SIG-M5 treated with dmso at 0.1 percent for 504 hours (cell line): Measurements from ENCODE around the gene SOX18.

Source experiments
- DNase-seq: peaks from one replicate; lab custom pipeline; 2025; ENCODE audit not compliant: unreplicated experiment; lab: John Stamatoyannopoulos, UW

SOX18 gene

DNA sequence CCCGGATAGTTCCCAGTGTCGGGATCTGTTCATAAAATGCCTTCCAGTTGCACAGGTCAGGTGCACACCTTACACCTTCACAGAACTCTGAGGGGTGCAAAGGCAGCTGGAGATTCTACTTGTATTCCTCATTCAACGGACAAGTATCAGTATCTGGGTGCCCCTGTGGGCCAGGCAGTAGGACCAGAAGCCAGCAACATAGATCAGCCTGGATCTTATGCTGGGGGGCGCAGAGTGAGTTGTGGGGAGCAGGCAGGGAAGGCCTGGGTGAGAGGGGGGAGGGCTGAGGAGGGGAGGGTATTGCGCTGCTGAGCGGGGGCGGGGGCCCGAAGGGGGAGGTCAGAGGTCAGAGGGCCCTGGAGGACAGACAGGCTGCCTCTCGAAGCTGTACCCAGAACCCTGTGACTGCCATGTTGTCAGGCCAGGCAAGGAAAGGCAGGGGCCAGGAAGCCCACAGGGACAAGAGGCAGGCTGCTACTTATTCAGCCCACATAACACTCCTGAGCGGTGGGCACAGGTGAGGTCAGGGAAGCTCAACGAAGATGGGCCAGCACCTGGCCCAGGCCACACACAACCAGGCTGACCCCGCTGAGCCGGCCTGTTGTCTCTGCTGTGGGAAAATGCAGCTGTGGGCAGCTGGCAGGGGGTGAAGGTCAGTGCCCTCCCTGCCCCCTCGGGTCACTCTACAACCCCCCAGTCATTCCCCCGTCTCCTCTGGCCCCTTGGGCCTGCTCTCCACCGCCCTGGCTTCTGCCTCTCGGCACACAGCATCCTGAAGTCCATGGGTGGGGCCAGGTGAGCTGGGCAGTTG is 31.6 kb upstream of the SOX18 start:
- DNase-seq: no peak

DNA sequence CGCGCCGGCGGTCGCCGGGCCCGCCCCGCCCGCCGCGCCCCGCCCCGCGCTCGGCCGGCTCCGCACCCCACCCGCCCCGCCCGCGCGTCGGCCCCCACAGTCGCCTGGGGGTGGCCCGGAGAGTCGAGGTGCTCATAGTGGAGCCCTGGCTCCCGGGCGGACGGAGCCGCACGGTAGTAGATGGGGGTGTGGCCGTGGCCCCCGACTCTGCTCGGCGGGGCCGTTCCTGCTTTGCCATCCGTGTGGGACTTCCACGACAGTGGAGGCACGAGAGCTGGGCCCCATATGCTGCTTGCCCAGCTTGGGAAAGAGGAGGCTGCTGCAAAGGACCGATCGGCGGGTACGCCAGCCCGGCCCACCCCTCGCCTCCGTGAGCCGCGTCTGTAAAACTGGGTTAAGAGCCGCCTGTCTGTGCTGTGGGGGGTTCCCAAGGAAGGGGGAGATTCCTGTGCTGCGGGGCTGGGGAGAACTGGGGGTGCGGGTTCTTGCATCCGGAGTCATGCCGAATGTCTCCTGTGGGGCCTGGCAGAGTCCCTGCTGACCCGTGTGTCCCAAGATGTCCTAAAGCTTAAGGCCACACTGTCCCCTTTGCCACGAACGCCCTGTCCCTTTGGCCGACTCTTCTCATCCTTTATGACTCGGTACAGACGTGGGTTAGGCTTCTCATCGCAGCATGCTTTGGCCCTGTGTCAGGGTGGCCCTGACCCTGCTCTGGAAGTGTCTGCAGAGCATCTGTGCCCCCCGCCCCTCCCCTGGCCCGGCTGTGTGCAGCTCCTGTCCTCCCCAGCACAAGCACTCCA is 30.8 kb upstream of the SOX18 start, which contains the start of gene OPRL1:
Gene OPRL1, plus strand, starts transcription at position 70 of the 800 bp plus-strand sequence. CDS start 12,639 bp downstream, outside the sequence.
- DNase-seq: peak; percentile 64

- peak; percentile 96 for DNase-seq
Measured at GRCh38 chr20:64079273-64080012, 30.0 kb upstream of the SOX18 start, which contains the start of gene RGS19. RGS19 (minus strand) TSS chr20:64079518; CDS start chr20:64076886, 2,632 bp downstream.

GRCh38 chr20:64078934-64079272 is 29.5 kb upstream of the SOX18 start:
- DNase-seq: no peak

DNA sequence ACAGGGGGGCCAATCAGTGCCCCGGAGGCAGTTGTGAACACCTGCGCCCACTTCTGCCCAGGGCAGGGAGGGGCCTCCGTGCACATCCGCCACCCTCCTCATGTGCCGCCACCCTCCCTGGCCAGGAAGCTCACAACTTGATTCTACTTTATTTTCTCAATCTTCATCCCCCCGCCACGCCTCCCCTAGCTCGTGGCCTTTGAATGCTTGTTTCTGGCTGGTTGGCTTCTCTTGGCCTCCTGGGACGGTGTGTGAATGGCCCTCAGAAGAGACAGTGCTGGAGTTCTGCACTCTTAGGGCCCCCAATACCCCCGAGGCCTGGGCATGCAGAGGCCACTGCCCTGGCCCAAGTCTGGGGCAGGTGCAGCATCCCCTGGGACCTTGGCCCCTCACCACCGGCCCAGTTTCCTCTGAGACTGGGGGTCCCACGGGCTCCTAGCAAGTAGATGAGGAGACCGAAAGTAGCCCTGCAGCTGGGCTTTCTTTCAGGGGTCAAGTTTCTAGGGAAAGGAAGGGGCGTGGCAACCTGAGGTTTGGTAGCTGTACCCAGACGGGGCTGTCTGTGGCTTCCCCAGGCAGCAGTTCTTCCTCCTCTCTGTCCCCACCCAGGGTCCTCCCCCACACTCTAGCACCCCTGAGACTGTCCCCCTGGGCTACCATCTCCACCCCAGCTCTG is 28.6 kb upstream of the SOX18 start:
- peak; percentile 82 for DNase-seq

DNA sequence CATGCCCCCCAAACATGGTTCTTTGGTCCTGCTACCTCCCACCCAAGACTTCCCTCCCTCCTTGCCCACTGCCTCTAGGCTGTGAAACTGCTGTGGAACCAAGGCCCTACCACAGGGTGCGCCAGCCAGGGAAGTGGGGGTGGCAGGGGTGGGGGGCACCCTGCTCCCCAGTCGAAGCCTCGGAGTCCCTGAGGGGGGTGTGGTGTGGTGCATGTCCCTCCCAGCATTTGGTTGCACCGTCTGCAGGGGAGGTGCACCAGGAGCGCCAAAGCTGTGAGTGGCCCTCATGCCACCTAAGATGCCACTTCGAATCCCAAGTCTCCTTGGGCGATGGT is 28.1 kb upstream of the SOX18 start:
- DNase-seq: no peak

DNA sequence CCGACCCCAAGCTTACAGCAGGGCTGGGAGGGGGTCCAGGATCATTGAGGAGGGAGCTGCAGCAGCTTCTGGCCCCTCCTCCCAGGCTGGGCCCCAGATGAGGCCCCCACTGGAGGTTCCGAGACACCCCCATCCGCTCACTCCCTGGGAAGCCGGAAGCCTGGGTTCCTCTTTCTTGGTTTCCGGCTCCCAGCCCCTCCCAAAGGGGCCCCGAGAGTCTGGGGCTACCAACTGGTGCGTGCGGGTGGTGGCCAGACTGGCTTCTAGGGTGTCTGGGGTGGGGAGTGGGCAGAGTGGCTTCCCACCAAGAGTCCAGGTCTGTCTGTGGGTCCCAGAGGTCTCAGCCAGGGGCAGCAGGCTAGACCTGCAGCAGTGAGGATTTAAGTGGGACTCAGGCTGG is 27.7 kb upstream of the SOX18 start:
- peak; percentile 91 for DNase-seq

GRCh38 chr20:64076061-64076997 is 26.9 kb upstream of the SOX18 start:
- DNase-seq: no peak

- DNase-seq: no peak
Measured at GRCh38 chr20:64075556-64075955, 26.1 kb upstream of the SOX18 start.

- DNase-seq: no peak
Measured at GRCh38 chr20:64074963-64075362, 25.5 kb upstream of the SOX18 start.

GRCh38 chr20:64074184-64074789 is 24.8 kb upstream of the SOX18 start:
- DNase-seq: no peak

- no peak for DNase-seq
Measured at GRCh38 chr20:64073476-64074183, 24.2 kb upstream of the SOX18 start.

DNA sequence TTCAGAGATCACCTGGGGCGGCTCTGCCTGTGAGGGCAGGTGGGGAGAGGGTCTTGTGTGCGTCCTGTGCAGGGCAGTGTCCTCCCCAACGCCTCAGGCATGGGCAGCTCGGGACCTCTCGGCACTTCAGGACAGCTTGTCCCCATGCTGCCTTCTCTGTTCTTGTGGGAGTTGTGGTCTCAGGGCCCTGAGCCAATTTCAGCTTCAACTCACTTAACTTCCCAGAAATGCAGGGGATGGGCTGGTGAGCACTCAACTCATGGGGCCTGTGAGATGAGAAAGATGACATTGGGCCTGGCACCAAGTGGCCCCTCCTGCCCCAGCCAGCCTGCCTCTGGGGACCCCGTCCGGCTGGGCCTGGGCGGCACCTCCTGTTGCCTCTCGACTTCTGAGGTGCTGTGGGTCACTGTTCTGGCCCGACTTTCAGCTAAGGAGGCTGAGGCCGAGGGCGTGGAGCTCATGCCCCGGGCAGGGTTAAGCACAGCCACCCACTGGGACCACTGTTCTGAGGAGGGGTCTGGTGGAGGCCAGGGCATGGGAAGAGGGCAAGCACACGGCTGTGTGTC is 23.1 kb upstream of the SOX18 start:
- no peak for DNase-seq

DNA sequence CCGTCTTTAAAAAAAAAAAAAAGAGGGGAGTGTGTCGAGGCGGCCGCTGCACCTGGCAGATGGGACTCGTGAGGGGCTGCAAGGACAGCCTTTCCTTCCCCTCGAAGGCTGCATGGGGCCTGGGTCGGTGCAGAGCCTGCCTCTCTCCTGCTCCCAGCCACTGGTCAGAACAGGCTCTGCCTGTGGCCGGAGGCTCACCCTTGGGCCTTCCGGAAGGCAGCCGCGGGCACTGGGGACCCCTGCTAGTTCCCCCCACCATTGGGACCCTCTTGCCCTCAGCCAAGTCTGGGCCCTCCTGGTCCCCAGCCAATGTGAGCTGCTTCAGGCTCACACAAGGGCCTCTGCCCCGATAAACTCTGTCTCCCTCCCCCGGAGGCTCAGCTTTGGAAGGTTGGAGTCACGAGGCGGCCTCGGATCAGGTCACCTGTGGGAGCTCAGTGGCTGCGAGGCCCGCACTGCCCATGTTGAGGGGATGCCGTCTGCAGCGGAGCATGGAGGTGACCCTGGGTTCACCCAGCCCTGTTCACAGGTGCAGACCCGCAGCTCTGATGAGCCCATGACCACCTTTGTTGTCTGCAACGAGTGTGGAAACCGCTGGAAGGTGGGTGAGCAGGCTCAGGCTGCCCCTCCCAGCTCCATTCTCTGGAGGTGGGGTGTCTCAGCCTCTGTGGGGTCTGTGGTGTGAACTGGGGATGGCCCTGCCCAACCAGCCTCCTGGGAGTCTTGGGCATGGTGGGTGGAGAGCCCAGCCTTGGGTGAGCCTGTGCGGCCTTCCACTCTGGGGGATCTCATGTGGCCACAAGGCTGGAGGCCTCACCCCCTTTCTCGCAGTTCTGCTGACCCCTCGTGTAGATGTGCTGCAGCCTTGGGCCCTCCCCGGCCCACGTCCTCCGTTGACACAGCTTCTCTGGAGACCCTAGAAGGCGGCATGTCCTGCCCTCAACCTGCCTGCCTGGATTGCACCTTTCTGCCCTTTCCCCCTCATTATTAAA is 22.2 kb upstream of the SOX18 start:
- no peak for DNase-seq

GRCh38 chr20:64070244-64070993 is 21.0 kb upstream of the SOX18 start:
- no peak for DNase-seq

DNA sequence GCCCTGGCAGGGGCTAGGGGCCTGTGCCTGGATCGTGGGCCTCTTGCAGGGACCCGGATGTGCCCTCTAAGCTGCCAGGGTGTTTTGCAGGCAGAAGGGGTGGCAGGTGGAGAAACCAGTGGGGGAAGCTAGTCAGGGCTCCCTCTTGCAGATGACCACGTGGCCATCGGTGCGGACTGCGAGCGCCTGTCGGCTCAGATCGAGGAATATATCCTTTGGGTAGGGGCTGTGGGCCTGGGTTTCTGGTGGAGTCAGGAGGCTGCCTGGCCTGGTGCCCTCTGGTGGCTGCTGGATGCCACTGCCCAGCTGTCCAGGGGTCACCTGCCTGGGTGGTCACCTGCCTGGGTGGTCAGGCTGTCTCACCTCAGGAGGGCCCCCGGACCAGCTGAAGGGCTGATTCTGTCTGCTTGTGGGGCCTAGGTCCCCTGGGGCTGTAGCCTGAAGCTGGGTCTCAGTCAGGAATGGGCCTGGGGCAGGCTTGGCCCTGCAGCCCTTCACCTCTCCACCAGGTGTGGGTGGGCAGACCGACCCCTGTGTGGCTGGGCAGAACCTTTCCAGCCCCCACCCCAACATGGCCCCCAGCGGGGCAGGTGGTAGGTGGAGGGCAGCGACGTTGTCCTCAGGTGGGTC is 20.3 kb upstream of the SOX18 start:
- no peak for DNase-seq
